HT-29 (cell line): Measurements from ENCODE around the gene SLC51A. TPM values are rescaled to one million over a fixed set of nuclear protein-coding genes. Genes with fewer than 3 reads are reported as not detected.
"Not testable (repeated sequence)": the region's sequence is repeated elsewhere in the genome, so short reads cannot be mapped to it uniquely, and the experiment has no call there.

Experiments used
- DNase-seq: peaks from one replicate; pipeline ENCODE4 v3.0.0-alpha.2; 2015; ENCODE audit warnings: low spot score
- total RNA-seq: library from RNA; depleted of rRNA; stranded (reverse); fragments of >200 nt; shearing (Covaris generic); gene quantifications from 2 replicates; pipeline ENCODE4 v1.2.3, GENCODE V29; 2014

Gene SLC51A
- total RNA-seq, 1 experiment from 2014 or later, result not detected

DNA sequence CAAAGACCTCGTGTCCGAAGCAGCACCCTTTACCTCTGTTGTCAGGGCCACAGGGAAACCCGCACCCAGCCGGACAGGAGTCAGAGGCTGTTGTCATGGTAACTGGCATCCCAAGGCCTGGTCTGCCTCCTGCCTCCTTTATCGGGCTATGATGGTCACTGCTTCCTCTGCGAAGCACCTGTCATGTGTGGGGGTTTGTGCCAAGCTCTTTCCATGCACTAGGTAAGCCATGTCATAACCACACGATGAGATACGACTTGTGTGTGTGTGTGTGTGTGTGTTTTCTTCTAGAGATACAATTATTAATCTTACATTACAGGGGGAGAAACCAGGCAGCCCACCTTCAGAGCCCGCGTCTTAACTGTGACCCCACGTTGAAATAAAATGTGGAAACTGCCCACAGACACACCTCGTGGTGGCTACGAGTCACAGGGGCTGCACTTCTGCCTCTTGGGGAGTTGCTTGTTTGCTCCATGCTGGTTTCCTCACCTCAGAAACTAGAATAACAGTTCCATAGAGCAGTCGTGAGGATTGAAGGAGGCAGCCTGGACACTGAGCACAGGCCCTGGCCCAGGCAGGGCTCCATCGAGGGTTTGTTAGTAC, 23.1 kb upstream of the SLC51A start:
- DNase-seq, result peak; percentile 28

DNA sequence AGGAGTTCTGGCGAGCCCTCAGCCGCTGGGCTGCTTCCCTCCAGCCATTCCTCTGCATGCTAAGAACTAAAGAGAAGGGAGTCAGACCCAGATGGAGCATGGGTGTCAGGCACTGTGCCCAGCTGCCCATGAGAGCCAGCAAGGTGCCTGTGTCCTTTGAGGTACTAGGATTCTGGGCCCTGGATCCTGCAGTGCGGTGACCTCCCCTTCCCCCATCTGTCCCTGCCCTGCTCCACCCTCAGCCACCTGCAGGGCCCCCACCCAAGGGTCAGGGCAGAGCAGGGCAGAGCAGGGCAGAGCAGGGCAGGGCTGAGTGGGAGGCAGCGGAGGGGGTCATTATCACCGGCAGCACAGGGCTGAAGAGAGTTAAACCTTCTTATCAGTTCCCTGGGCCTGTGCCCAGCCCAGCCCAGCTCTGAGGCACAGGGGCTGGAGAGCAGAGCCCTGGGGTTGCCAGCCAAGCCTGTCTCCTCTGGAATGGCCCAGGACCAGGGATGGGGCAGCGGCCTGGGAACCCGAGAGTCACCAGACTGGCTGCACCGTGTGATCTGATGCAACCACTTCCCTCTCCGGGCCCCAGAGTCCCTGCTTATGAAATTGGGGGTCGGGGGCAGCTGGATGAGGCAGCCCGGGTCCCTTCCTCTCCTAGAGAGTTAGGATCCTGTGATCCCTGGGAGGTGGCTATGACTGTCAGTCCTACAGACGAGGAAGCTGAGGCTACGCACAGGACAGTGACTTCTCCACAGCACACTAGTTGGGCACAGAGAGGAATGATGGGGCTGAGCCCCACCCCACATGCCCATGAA, 22.4 kb upstream of the SLC51A start:
- peak; percentile 39 for DNase-seq

DNA sequence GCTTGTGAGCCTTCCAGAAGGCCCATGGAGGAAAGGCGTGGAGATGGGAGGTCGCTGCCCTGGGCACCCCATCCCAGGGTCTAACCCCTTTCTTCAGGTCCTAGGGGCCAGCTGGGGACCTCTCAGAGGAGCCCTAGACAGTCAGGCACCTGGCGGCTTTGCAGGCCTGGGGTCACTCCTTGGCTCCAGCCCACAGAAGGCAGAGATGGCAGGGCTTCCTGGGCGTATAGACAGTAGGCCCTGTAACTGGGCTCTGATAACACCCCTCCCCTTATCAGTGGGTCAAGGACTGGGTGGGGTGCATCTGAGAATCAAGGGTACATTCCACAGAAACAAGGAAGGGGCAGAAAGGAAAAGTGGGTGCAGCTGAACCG, 21.8 kb upstream of the SLC51A start:
- no peak for DNase-seq

DNA sequence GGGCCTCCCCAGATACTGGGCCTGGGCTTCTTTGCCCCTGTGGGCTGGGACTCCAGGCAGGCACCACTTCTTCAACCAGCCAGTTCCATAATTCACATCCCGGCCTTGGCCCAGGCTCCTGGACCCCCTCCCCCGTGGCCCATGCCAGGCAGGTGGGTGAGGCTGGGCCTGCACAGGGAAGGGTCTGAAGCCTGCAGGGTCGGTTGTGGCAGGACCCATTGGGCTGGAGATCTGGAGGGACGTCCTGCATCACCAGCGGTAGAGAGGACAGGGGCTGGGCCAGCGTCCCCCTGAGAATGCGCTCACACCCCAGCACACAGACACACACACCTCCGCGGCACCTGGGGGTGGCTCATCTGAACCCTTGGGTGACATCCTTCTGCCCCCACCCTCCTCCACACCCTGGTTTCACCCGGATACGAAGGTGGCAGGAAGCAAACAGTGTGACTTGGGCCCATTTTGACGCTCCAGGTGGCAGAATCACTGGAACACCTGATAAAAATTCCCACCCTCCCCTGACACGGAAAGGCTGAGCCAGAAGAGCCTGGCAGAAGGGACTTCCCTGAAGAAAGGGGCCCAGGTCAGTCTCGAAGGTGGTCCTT, 20.6 kb upstream of the SLC51A start:
- DNase-seq, result no peak

DNA sequence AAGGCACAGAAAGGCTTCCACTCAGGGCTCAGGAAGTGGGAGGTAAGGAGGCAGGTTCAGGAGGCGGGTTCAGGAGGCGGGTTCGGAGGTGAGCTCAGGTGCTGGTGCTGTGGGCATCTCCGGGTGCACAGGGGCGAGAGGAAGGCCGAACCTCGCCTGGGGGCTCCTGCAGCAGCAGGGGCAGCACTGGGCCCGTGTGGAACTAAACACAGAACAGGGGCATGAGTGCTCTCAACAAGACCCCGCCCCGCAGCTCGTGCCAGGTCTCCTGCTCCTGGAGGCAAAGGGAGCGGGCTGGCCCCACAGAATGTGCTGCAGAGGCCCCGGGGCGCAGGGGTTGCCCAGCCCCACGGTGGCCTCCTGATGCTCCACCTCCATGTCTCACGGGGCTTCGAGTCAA, 18.8 kb upstream of the SLC51A start:
- no peak for DNase-seq

DNA sequence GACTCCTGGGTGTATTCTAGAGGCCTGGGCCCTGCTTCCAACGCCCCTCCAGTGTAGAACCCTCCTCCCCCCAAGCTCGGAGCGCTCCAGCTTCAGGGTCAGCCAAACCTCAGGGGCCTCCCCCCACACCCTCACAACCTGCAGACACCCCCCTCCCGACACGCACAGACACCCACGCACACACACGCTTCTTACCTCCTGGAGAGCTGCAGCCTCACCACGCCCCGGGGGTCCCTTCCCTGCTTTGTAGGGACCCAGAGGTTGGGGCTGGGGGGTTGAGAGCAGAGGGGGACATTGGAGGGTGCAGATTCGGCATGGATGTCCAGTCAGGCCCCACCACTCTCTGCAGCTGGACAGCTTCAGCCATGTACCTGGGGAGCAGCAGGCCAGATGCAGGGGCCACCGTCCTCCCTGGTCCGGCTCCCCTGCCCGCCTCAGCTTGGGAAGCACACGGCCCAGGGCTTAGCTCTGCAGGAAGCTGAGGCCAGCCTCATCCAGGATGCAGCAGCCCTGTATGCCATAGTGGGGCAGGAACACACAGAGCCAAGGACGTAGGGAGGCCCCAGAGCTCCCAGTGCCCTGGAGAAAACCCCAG, 18.2 kb upstream of the SLC51A start:
- DNase-seq, result no peak

DNA sequence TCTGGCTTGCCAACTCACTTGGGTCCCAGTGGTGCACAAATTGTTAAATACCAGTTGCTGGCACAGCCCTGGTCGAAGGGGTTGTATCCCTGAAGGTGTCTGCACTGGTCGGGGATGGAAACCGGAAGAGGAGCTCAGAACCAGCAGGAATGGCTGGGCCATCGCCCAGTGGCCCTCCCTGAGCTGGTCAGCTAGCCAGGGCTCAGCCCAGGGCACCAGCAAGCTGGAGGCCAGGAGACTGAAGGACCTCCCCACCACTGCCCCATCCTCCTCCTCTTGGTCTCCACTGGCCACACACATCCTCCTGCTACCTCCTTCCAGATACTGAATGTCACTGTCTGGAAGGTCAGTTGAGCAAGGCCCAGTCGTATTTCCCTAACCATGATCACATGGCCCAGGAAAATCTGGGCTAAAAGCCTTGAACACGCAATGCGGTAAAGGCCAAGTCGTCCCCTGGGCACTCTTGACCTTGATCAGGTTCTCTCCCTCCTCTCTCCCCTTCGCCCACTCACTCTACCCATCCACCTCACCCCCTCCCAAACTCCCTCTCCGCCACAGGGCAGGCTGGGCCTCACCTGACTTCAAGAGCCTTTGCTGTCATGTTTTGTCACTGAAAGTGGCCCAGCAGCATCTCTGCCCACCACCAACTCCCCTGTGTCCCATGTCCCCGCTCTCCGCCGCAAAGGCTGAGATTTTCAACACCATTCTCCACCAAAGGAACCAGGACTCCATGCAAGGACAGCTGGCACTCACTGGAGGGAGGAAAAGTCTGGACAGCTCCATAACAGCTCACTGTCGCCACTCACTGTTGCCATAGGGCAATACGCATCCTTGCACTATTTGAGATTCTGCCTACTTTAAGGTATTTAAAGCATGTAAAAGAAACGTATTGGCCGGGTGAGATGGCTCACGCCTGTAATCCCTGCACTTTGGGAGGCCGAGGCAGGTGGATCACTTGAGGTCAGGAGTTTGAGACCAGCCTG, 17.3 kb upstream of the SLC51A start:
- DNase-seq, result no peak

DNA sequence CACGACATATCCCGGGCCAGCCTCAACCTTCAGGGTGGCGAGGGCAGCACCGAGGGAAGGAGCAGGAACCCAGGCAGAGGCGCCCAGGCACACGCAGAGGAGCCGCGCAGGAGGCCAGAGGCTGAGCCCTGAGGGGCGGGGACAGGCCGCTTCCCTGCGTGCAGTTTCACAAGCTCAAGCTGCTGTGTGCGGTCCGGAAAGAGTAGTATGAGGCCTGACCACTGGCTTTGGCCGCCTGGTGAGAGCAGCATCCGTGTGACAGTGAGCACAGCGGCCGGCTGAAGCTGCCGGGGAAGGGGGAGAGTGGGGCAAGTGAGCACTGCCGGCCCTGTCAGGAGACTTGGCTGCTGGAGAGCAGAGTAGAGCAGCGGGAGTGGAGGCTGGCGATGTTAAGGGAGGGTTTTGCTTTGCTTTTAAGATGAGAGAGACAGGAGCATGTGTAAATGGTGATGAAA, 13.8 kb upstream of the SLC51A start:
- DNase-seq, result no peak

DNA sequence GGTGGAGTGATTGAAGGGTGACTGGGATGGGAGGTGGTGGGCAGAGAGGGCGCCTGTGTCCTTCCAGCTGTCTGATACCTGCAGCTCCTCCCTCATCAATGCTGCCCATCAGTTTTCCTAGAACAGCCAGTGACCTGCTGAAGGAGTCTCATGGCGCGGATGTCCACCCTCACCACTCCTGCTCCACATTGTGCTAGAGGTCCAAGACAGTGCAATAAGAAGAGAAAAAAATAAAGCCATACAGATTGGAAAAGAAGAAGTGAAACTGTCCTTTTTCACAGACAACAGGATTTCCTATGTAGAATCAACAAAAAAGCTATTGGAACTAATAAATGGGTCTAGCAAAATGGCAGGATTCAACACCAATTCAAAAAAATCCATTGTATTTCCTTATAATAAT, 12.5 kb upstream of the SLC51A start:
- DNase-seq, result no peak

DNA sequence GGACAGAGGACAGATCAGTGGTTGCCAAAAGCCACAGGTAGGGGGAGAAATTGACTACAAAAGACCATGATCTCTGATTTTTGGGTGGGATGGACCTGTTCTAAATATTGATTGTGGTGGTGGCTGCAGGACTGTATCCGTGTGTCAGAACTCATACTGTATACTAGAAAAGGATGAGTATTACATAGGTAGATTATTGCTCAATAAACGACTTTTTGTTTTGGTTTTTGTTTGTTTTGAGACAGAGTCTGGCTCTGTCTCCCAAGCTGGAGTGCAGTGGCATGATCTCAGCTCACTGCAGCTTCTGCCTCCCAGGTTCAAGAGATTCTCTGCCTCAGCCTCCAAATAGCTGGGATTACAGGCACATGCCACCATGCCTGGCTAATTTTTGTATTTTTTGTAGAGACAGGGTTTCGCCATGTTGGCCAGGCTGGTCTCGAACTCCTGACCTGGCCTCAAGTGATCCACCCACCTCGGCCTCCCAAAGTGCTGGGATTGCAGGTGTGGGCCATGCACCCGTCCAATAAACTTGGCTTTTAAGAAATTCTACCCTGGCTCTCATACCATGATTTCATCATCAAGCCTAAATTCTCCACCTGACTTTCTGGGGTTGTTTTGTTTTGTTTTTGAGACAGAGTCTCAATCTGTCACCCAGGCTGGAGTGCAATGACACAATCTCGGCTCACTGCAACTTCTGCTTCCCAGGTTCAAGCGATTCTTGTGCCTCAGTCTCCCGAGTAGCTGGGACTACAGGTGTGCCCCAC, 10.7 kb upstream of the SLC51A start:
- not testable (repeated sequence) for DNase-seq

DNA sequence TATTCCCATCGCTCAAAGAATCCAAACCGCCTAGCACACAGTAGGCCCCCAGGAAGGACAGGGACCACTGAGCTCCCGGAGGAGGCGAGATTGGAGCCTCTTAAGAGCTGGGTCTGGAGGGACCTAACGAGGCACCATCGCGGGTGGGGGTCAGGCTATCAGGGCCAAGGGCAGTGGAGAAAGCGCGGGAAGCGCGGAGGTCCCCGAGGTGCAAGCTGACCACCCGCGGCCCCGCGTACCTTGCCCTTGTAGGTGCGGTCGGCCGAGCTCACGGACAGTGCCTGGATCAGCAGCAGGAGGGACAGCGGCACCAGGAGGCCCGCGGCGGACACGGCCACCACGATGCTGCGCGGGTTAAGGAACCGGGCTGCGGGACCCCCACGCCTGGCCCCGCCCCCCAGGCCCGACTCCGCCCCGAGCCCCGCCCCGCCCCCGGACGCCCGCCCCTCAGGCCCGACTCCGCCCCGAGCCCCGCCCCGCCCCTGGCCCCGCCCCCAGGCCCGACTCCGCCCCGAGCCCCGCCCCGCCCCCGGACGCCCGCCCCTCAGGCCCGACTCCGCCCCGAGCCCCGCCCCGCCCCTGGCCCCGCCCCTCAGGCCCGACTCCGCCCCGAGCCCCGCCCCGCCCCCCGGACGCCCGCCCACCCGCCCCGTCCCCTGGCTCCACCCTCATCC, 9.0 kb upstream of the SLC51A start:
- no peak for DNase-seq

DNA sequence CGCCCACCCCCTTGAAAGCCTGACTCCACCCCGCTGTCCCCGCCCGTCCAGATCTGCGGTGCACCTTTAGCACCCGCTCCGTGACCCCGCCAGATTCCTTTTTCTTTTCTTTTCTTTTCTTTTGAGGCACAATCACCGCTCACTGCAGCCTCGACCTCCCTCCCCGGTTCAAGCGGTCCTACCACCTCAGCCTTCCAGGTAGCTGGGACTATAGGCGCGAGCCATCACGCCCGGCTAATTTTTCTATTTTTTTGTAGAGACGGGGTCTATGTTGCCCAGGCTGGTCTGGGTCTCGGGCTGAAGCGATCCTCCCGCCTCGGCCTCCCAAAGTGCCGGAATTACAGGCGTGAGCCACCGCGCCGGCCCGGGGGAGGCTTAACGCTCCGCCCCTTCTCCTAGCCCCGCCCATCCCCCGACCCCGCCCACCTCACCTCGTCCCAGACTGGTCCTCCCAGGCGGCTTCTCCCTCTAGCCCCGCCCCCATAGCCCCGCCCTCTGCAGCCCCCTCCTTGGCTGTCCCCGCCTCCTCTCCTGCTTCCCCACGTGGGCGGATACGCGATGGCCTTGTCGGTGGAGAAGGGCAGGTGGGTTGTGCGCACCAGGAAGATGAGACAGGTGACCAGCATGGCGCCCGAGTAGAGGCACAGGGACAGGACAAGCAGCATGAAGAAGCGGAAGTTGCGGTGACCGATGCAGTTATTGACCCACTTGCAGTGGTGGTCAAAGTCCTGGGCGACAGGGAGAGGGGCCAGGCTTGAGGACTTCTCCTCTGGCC, 8.3 kb upstream of the SLC51A start:
- no peak for DNase-seq

DNA sequence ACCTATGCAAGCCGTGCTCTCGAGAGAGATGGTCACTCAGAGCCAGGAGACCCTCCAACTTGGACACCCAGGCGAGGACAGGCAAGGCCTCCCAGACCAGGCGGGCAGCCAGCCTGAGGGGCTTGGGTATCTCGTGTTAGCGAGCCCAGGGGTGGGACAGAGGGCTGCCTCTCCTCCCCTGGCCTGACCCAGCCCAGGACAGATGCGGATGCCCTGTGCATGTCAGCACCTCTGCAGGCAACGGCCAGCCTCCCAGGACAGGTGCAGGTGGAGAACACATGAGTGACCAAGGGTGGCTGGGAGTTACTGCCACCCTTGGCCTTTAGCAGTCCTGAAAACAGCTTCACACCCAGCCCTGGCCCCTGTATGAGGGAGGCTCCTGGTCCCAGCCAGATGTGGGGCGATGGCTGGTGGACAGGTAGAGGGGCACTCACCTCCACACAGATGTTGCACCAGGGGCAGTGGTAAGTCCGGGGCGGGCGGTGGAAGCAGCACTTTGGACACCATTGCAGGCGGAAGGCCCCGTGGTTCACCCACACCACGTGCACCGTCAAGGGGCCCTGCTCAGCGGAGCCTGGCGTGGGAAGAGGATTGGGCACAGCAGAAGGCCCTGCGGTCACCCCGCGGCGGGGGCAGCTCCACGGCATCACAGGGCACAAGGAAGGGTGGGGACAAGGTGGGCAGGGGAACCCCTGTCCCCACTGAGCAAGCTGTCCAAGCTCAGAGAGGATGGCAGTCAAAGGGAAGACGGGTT, 7.2 kb upstream of the SLC51A start:
- no peak for DNase-seq

DNA sequence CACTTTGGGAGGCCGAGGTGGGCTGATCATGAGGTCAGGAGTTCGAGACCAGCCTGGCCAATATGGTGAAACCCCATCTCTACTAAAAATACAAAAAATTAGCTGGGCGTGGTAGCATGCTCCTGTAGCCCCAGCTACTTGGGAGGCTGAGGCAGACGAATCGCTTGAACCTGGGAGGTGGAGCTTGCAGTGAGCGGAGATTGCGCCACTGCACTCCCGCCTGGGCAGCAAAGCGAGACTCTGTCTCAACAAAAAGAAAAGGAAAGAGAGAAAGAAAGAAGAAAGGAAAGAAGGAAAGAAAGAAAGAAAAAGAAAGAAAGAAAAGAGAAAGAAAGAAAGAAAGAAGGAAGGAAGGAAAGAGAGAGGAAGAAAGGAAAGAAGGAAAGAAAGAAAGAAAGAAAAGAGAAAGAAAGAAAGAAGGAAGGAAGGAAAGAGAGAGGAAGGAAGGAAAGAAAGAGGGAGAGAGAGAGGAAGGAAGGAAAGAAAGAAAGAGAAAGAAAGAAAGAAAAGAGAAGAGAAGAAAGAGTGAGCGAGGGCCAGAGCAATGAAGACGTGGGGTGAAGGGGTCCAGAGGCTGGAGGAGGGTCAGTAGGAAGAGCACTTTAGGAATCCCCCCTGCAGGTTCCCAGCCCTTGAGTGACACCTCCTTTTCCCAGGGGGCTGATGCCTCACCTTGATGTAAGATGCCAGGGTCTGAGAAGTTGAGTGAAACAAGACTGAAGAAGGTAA, 6.2 kb upstream of the SLC51A start:
- DNase-seq, result not testable (repeated sequence)

DNA sequence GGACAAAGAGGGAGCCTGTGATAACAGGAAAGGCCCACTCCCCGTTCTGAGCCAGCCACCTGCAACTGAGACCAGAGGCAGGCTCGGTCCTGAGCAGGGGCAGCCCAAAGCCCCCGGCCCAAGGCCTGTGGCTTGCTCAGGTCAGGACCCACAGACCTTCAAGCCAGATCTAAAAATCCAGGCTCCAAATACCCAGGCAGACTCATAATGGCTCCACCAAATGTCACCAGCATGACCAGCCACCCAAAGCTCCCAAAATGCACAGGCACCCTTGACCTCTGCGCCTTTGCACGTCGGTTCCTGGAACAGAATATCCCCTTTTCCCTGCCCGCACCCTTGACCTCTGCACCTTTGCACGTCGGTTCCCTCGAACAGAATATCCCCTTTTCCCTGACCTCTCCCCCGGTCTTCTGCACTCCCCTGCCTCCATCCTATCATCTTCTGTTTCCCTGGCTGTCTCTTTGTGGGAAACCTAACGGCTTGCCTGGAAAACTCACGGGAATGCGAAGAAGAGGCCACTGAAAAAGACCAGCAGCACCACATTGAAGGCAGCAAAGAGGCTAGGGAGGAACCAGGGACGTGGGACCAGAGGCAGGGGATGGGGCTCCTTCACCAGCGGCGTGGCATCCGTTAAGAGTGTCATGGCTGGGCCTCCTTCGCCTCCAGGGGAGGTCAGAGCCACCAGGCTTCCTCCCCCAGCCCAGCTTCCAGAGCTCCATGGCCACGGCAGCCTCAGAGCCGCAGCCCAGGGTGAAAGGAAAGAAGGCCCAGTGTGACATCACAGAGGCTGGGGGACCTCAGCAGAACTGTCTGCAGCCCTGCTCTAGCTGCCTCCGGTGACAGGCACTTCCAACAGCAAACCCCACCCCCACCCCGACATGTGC, 5.4 kb upstream of the SLC51A start, which contains the start of gene ZDHHC19:
ZDHHC19 (minus strand) TSS at position 728 of the 884 bp plus-strand sequence; CDS start at position 643, 85 bp downstream.
- no peak for DNase-seq

DNA sequence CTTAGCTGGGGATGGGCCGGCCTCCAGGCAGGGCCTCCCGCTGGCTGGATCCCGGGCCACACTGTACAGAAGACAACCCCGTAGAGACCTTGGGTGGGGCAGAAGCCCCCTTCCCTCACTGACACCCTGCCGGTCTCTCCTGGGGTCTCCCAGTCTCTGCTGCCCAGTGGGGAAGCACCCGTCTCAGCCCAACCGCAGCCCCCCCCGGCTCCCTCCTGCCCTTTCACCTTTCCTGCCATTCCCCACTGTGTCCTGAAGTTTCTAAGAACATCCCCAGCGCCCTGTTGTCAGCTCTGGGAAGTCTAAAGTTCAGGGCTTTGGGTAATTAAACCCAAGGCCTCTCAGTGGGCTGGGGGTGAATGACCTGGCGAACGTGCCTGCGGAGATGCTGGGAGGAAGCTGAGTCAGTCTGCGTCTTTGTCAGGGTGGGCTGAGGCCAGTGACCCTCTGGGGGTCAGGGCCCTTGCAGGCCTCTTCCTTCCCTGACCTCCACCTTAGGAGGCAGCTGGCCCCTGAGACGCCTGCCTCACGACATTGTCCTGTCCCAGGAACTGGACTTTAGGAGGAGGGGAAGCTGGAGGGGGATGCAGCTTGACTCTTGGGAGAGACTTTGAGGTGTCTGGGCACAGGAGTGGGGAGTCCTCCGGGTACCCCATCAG, 1.4 kb upstream of the SLC51A start:
- no peak for DNase-seq
